ENCODE measurements around the gene ADAMTS4.

Gene ADAMTS4

DNA sequence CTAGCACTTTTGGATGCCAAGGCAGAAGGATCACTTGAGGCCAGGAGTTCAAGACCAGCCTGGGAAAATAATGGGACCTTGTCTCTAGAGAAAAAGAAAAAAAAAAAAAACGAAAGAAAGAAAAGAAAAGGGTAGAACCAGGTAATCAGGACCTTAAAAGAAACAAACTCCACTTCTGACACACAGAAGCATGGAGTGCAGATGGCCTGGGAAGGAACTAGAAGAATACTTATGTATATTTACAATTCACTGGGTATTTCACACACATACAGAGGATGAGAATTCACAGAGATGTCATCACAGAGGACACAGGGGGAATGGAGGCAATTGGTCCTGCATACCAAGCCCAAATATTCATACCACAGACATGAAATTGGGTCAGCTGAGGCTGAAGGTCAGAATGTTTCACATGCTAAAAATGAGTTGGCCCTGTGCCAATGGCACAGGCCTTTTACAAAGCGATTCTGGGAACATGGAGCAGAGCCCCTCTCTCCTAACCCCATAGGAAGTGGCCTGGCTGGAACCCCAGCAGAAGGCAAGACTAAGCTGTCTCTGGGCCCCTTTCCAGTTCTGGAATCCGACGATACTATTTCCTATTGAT, 26.0 kb downstream of the ADAMTS4 start:
- peak; percentile 89 for DNase-seq (ENCODE audit: low read depth)

DNA sequence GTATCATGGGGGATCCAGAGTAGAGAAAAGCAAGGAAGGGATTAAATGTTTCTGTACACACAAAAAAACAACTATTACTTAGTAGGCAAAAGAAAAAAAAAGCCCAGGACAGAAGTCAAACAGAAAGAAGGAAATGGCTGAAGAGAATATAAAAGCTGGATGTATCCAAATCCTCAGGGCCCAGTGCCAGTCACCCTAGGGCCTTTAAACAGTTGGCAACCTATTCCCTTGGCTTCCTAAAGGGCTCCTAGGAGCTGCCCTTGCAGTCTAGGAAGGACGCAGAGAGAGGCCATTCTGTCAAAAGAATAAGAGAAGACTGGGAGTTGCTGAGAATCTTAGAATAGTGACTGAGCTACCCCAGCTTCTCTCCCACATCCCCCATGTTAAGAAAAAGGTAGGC, 26.5 kb downstream of the ADAMTS4 start:
- DNase-seq (ENCODE audit: low read depth), result no peak

DNA sequence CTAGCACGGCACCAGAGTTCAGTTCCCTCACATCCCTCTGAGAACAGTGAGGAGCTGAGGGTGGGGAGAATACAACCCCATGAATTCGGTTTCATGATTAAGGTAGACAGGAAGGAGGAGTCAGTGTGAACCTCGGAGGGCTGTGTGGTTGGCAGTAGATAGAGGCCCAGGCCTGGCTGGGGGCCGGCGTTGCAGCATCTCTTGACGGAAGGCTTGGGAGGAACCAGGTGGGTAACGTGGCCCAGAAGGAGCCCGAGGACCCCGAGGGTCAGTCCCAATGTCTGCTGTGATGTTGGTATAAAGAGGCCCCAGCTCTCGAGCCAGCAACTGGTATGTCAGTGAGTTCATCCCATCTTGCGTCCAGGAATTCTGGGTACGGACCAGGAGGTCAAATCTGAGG, 27.2 kb downstream of the ADAMTS4 start:
- DNase-seq (ENCODE audit: low read depth), result no peak

DNA sequence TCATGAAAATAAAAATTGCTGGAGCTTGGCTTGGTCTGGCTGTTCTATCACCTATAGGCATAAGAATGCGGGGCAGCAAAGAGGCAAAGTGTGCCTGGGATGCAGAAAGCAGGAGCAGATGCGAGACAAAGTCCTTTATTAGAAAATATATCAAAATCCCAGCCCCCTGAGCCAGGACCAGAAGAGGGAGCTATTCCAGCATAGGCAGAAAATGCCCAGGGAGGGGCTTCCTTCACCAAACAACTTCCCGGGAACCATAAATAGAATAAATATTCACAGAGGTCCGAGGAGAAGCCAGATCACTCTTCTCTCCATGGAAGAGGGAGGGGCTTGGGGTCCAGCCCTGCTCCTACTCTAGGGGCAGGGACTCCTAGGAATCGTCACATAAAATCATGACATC, 27.7 kb downstream of the ADAMTS4 start:
- DNase-seq (ENCODE audit: low read depth), result no peak

DNA sequence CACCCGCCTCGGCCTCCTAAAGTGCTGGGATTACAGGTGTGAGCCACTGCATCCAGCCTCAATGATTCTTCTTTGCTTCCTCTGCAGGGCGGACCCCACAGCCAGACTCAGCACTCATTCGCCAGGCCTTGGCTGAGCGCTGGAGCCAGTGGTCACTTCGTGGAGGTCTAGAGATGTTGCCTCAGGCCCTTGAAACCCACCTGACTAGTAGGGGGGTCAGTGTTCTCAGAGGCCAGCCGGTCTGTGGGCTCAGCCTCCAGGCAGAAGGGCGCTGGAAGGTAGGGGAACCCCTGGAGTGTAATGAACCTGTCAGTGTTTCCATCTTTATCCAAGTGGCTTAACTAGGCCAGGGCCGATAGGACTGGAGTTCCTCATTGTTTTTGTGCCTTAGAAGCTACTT, 29.9 kb downstream of the ADAMTS4 start:
- DNase-seq (ENCODE audit: low read depth), result no peak

DNA sequence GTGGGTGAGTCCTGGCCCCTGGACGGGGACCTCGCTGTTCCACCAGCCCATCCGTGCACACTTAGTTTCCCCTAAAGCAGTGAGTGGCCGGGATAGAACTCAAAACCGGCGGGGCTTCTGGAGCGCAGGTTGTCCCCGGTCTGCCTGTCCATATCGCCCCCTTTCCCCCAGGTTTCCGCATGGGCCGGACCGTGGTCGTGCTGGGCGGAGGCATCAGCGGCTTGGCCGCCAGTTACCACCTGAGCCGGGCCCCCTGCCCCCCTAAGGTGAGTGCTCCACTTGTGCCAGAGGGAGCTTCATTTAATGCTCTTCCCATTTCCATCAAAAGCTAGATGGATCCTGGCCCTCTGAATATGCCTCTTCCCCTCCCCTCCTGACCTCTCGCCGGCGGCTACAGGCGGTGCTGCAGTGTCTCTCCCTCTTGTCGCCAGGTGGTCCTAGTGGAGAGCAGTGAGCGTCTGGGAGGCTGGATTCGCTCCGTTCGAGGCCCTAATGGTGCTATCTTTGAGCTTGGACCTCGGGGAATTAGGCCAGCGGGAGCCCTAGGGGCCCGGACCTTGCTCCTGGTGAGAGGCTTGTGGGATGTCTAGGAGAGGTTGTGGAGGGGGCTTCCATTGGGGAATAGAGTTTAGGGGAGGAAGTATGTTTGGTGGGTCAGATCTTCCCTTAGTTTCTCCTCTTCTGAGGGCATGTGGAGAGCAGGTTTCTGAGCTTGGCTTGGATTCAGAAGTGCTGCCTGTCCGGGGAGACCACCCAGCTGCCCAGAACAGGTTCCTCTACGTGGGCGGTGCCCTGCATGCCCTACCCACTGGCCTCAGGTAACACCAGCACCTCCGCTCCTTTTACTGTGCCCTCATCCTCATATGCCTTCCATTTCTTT, 31.9 kb downstream of the ADAMTS4 start:
- DNase-seq (ENCODE audit: low read depth), result no peak

DNA sequence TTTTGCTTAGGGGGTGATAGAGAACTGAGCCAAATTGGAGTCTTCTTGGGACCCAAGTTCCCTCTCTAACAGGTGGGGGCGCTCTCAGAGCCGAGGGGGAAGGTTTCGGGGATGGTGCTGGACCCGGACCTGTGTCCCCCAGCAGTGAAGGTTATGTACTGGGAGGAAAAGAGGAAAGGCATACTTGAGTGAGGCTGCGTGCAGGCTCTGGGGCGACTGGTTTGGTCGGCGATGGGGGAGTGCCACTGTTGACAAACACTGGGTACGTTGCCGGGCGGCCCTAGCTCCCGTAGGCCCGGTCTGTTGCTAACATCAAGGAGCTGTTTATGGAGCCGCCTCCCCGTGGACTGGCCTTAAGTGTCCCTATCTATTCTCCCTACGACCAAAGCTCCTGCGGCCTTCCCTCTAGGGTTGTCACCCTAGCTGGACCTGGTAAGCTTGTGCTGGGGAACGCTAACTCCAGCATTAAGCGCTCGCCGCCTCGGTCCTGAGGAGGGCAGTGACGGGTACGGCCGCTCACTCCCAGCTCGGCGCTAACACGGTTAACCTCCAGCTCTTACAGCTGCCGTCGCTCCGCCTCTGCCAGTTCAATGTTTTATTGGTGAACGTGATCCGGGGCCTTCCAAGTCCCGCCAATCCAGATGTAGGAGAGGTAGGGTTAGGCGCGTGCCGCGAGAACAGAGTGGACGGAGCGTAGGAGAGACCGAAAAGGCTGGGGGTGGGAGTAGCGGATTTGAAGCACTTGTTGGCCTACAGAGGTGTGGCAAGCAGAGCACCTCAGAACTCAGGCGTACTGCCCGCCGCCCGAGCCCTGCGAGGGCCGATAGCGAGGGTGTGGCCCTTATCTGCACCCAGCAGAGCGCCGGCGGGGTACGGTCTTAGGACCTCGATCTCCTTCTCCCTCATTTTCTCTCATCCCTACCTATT, 32.8 kb downstream of the ADAMTS4 start, which contains the start of gene PPOX:
TSS of gene PPOX (plus strand) at position 685 of the 927 bp plus-strand sequence. CDS start 422 bp downstream, outside the sequence.
- DNase-seq (ENCODE audit: low read depth), result peak; percentile 98

DNA sequence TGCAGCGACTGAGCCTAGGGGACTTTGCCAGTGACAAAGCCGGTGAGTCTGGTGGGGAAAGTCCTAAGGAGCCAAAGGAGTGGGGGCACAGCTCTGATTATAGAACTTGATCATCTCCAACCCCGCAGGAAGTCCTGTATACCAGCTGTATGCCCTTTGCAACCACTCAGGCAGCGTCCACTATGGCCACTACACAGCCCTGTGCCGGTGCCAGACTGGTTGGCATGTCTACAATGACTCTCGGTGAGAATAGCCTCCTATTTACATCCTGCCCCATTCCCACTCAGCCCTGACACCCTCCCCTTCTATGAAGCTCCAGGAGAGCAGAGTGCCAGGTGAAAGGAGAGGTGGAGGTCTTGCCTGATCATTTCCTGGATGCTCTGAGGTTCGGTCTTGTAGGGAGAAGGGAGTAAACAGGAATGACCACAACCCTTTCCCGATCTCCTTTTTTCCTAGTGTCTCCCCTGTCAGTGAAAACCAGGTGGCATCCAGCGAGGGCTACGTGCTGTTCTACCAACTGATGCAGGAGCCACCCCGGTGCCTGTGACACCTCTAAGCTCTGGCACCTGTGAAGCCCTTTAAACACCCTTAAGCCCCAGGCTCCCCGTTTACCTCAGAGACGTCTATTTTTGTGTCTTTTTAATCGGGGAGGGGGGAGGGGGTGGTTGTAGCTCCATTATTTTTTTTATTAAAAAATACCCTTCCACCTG, 33.8 kb downstream of the ADAMTS4 start:
- no peak for DNase-seq (ENCODE audit: low read depth)

DNA sequence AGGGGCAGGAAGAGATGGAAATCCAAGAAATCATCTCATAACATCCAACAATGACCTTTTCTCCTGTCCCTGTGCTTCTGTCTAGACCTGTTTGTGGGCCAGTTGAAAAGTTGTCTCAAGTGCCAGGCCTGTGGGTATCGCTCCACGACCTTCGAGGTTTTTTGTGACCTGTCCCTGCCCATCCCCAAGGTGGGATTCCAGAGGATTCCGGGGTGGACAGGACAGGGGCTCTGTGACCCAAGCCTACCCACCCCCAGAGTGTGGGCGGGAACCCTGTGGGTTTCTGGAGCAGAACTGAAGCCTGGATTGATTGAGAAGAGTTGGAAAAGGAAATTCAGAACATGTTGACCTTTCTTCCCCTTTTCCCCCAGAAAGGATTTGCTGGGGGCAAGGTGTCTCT, 35.1 kb downstream of the ADAMTS4 start:
- DNase-seq (ENCODE audit: low read depth), result no peak

DNA sequence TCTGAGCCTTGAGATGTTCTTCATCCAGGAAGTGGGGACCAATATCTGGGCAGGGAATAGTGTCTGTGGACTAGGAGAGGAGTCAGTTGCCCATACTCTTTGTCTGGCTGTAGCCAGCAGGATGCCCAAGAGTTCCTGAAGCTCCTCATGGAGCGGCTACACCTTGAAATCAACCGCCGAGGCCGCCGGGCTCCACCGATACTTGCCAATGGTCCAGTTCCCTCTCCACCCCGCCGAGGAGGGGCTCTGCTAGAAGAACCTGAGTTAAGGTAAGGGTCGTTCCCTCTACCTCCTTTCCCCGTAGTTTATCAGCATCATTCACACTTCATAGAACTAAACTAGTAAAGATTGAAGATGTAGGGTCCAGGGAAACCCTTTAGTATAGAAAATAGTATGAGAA, 36.0 kb downstream of the ADAMTS4 start:
- no peak for DNase-seq (ENCODE audit: low read depth)

DNA sequence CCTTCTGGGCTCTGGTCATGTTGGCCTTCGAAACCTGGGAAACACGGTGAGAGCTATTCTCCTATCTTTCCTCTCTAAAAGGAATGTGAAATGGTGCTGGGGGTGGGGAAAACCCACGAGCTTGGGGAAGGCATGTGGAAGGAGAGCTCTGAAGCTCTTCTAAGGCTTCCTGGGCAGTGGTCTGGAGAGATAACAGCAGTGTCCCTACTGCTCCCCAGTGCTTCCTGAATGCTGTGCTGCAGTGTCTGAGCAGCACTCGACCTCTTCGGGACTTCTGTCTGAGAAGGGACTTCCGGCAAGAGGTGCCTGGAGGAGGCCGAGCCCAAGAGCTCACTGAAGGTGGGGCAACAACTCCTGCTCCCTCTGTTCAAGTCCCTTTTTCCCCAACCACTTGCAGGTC, 36.8 kb downstream of the ADAMTS4 start:
- no peak for DNase-seq (ENCODE audit: low read depth)

DNA sequence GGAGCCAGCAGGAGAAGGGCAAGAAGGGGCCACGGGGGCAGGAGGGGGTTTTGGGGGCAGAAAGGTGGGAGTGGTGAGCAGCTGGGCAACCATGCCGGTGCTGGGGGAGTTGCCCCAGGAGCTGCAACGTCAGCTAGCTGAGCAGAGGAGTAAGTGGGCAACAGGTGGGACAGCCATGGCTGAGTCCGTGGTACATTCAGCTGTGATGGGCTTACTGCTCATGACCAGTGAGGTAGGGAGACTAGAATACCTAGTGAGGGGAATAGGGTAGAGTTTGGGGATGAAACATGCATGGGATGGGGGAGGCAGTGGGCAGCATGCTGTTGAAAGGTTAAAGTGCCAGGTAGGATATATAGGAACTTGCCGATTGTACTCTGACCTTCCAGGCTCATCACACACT, 37.2 kb downstream of the ADAMTS4 start:
- DNase-seq (ENCODE audit: low read depth), result no peak

DNA sequence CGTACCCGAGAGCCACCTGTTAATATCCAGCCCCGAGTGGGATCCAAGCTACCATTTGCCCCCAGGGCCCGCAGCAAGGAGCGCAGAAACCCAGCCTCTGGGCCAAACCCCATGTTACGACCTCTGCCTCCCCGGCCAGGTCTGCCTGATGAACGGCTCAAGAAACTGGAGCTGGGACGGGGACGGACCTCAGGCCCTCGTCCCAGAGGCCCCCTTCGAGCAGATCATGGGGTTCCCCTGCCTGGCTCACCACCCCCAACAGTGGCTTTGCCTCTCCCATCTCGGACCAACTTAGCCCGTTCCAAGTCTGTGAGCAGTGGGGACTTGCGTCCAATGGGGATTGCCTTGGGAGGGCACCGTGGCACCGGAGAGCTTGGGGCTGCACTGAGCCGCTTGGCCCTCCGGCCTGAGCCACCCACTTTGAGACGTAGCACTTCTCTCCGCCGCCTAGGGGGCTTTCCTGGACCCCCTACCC, 38.1 kb downstream of the ADAMTS4 start:
- no peak for DNase-seq (ENCODE audit: low read depth)

DNA sequence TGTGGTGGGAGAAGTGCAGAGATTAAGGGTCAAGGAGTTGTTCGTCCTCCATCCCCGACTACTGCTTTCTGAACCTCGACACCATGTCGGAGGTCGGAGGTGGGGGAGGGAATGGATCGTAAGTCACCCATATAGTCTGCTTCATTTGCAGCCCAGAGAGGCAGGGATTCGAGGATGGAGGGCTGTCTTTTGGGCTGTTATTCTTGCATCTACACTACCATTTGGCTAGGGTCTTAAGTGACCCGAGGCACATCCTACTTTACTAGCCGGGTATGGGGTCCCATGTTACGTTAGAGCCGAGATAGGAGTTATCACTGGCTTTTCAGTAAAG, 39.0 kb downstream of the ADAMTS4 start:
- no peak for DNase-seq (ENCODE audit: low read depth)

DNA sequence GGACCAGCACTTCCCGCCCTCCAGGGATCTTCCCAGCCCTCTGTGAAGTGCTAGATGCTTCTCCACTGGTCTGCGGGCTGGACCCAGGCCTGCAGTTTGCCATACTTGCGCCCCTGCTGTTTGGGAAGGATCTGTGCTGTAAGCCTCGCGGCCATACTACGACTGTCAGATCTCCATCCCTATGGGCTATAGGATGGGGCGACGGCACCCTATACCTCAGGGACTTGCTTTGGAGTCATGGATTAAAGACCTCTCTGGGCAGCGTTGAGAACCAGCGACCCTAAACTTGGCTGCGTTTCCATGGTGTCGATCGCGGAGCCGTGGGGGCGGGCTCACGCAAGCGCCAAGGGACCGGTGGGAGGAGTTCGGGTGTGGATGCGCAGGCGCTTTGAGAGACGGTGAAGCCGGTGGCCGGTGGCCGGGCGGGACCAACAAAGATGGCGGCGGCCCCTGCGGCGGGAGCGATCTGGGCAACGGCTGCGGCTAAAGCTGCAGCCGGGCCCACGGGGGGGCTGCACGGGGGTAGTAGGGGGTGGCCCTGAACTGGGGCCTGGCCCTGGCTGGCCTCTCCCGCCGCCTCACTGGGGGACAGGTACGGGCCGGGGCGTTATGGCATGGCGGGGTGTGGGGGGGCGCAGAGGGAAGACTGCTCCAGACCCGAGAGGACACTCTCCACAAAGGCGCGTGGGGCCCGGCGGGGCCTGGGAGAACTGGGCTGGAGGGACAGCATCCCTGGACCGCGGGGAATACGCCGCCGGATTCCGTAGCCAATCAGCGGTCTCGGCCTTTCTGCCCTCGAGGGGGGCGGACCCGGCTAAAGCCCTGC, 39.6 kb downstream of the ADAMTS4 start, which contains the start of gene USP21:
TSS of gene USP21 (plus strand) at position 414 of the 826 bp plus-strand sequence. CDS start 1,141 bp downstream, outside the sequence.
- peak; percentile 79 for DNase-seq (ENCODE audit: low read depth)

DNA sequence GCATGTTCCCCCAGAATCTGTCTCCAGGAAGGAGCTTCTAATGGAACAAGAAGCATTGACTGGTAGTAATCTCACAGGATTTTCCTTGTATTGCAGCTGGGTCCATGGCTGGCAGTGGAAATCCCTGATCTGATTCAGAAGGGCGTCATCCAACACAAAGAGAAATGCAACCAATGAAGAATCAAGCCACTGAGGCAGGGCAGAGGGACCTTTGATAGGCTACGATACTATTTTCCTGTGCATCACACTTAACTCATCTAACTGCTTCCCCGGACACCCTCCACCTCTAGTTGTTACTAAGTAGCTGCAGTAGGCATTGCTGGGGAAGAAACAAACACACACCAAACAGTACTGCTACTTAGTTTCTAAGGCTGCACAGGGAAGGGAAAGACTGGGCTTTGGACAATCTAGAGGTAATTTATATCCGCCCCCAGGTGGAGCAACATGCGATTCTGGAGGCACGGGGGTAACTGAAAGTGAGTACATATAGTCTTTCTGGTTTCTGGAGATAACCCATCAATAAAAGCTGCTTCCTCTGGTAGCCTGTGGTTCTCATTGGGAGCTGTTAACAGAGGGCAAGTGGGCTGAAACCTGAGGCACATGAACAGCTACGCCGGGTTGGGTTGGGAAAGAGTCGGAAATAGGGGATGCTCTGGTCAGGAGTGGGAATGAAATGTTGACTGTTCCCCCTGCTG, 40.4 kb downstream of the ADAMTS4 start:
- no peak for DNase-seq (ENCODE audit: low read depth)

DNA sequence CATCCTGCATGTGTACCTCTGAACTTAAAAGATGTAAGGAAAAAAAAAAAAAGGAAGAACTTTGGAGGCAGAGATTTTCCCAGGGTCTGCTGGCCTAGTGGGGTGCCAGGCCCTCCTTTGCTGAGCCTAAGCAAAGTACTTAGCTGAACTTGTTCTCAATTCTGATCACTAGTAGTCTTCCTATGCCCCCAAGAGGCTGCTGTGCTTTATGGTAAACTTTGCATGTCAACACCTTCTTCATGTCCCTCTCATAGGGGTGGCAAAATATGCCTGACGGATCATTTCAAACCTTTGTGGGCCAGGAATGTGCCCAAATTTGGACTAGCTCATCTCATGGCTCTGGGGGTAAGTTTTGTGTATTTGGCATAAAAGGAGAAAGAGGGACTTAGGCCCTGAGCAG, 41.0 kb downstream of the ADAMTS4 start:
- DNase-seq (ENCODE audit: low read depth), result no peak

DNA sequence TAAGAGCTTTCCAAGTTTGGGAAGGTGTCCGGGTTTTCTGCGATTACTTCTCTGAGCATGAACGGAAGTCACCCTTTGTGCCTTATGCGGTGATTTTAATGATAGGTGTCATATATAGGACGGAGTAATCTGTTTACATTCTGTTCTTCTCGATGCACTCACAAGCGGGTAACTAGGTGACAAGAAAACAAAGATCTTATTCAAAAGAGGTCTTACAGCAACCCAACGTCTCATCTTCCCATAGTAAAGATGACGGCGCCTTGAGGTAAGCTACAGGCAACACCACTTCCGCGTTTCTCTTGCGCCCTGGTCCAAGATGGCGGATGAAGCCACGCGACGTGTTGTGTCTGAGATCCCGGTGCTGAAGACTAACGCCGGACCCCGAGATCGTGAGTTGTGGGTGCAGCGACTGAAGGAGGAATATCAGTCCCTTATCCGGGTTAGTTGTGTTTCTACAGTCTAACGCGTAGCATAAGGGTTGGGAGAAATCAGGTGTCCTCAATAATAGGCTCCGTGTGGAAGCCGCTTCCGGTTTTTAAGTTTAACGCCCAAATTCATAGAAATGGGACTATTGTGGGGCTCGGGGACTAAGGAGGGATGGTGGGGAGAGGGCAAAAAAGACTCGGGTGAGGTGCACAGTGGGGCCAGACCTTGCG, 45.0 kb downstream of the ADAMTS4 start, which contains the start of gene UFC1:
TSS of gene UFC1 (plus strand) at position 297 of the 656 bp plus-strand sequence. CDS start at position 317, 20 bp downstream.
- DNase-seq (ENCODE audit: low read depth), result peak; percentile 91

DNA sequence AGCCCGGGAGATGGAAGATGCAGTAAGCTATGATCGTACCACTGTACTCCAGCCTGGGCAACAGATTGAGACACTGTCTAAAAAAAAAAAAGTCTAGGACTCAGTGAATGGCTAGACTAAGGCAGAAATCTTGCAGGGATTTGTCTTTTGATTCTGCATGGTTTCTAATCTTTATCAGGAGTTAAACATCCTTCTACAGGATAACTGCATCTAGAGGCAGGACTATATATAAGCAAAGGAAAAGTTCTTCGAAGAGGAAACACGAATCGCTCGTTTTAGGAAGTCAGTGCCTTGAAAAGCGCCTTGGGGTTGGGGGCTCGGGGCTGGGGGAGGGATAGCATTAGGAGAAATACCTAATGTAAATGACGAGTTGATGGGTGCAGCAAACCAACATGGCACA, 45.7 kb downstream of the ADAMTS4 start:
- DNase-seq (ENCODE audit: low read depth), result no peak

Measured in amniotic epithelial cell (primary cell).